Activated CD4-positive, CD25-positive, alpha-beta regulatory T cell treated with anti-CD3 and anti-CD28 coated beads, Interleukin-2, amount 50 U/mL, for 16 hours (primary cell): ENCODE data around the gene FAIM.
"Not testable (repeated sequence)": the region's sequence is repeated elsewhere in the genome, so short reads cannot be mapped to it uniquely, and the experiment has no call there.

ENCODE experiments used
- DNase-seq: peaks from one replicate; pipeline ENCODE4 v3.0.0-alpha.2; 2020; ENCODE audit warnings: low read depth, low spot score

FAIM gene

DNA sequence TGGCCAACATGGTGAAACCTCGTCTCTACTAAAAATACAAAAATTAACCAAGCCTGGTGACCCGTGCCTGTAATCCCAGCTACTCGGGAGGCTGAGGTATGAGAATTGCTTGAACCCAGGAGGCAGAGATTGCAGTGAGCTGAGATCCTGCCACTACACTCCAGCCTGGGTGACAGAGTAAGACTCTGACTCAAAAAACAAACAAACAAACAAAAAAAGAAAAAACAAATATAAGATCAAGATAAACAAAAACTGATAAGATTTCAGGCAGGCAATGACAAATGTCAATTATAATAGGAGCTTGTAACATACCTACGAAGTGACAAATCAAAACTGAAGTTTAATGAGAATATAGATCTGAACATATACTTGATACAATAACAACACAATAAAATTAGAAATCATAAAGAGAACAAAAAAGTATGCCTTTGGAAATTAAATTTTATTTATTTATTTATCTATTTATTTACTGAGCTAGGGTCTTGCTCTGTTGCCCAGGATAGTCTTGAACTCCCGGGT lies 70.4 kb downstream of the FAIM start:
- no peak for DNase-seq

DNA sequence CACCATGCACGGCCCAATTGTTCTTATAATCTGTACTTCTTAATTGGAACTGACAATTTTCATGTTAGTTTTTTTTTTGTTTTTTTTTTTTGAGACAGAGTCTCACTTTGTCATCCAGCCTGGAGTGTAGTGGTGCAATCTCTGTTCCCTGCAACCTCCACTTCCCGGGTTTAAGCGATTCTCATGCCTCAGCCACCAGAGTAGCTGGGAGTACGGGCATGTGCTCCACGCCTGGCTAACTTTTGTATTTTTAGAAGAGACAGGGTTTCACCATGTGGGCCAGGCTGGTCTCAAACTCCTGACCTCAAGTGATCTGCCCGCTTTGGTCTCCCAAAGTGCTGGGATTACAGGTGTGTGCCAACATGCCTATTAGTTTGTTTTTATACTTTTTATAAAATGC lies 72.4 kb downstream of the FAIM start:
- DNase-seq, result not testable (repeated sequence)

DNA sequence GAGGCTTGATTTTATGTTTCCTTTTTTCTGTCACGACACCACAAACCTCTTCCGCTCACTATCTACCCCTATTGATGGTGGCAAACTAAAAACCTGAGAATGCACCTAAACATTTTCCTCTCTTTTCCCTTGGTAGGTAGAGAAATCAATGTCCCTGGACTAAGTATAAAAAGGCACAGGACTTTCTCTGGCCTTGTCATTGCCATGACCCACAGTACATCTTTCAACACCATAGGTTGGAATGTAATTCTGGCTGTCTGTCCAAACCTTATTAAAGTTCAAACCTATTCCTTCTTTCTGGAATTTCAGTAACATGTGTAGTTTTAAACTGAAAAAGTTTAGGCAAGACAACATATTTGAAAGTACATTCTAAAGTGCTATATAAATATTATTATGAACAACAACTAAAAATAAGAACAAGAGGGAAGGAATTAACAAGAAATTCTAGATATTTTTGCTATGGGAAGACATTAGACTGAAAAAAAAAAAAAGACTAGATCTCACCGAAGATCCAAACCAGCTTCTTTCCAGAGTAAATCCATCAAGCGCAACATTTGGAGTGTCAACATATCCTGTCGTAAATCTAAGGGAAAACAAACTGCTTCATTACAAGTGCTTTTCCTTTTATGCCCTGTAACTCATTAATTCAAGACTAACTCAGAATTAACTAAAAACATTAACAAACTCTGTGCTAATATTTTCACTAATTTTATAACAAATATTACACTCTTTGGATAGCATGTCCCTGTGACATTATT lies 73.1 kb downstream of the FAIM start:
- no peak for DNase-seq

DNA sequence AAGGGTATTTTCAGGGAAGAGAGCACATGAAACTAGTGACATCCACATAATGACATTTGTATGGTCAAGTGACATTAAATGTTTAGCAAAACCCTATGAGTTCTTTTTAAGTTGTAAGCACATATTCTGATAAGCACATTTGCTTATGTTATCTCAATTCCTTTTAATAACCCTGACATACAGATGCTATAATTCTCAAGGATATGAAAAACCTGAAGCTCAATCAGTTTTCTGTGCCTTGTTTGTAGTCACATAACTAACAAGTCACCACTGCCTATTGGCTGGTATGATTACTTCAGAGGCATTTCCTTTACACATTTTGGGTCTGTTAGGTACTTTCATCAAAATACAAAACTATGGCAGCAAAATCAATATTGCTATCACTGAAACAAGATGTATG lies 74.1 kb downstream of the FAIM start:
- no peak for DNase-seq
